PC-9 (cell line): ENCODE results near the gene ALCAM.

Experiments
- CTCF ChIP-seq: fragments of 200-600 bp; sonication (generic); conservative IDR thresholded peaks from 2 replicates; pipeline ENCODE4 v1.6.1; 2017; ENCODE audit warnings: mixed run types, antibody characterized with exemption, mild to moderate bottlenecking, moderate library complexity
- EZH2 ChIP-seq: fragments of 200-600 bp; sonication (generic); IDR thresholded peaks from 2 replicates; pipeline ENCODE4 v1.8.0; 2017; ENCODE audit warnings: antibody characterized with exemption, low read depth

GRCh38 chr3:105610473-105610872, 243.8 kb downstream of the ALCAM start:
- TF ChIP-seq CTCF = no peak
- TF ChIP-seq EZH2 = no peak
